ENCODE results near the gene CPEB3. TPM values are rescaled to one million over a fixed set of nuclear protein-coding genes. Genes with fewer than 3 reads are reported as not detected.

The CPEB3 gene
- total RNA-seq, 1 experiment from 2014 or later, result 0.40 TPM

GRCh38 chr10:92213049-92213448 lies 77.8 kb downstream of the CPEB3 start:
- no peak for DNase-seq (ENCODE audit: low read depth)

GRCh38 chr10:92208736-92209135 lies 82.1 kb downstream of the CPEB3 start:
- peak; percentile 44 for DNase-seq (ENCODE audit: low read depth)

DNA sequence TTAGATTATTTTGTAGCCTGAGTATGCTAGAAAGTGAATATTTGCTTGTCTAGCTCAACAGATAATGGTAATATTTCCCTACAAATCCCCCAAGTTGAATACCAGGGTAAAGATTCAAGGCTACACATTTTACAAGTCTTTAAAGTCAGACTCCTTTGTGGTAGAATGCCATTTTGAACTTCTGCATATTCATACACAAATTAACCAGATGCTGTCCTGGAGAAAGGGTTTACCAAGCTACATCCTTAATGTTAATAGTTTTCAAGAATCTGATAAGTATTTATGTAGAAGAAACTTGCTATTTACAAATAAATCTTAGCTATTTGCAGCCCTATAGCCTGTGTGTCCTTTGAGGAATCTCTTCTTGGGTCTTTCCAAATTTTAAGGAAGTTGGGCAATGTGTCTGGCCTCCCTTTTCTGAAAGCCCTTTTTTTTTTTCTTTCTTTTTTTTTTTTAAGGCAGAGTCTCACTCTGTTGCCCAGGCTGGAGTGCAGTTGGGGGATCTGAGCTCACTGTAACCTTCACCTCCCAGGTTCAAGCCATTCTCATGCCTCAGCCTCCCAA lies 82.6 kb downstream of the CPEB3 start:
- no peak for DNase-seq (ENCODE audit: low read depth)

- no peak for DNase-seq (ENCODE audit: low read depth)
These were observed 83.8 kb downstream of the CPEB3 start for GRCh38 chr10:92207061-92207460.

DNA sequence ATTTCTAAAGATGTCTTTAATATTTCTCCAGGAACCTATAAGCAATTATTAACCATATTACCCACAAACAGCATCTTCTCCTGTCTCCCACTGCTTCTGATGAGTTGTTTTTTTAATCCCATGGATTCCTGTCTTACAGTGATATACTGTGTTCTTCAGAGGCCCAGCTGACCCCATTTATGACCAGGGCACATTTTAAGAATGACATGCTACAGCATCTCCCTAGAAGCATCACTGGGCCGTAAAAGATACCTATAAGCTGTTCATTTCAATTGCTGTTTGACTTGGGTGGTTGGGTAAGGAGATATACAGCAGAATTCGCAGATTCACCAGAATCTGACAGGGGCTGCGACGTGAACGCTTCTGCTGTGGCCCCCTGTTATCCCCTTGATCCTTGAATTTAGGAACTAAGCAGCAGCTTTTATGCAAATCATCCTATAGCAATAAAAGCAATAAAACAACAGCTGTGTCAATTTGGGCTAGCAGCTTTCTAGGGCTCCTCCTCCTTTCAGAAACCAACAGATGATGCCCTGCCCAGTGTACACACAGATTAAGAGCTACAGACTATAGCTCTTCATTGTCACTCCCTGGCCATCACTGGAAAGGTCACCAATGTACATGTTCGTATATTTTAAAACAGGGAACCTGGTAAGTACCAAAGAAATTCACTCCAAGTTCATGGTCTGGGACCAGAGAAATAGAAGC lies 86.8 kb downstream of the CPEB3 start:
- DNase-seq (ENCODE audit: low read depth), result peak; percentile 28

- DNase-seq (ENCODE audit: low read depth), result no peak
These were observed 88.3 kb downstream of the CPEB3 start for GRCh38 chr10:92202536-92202935.

DNA sequence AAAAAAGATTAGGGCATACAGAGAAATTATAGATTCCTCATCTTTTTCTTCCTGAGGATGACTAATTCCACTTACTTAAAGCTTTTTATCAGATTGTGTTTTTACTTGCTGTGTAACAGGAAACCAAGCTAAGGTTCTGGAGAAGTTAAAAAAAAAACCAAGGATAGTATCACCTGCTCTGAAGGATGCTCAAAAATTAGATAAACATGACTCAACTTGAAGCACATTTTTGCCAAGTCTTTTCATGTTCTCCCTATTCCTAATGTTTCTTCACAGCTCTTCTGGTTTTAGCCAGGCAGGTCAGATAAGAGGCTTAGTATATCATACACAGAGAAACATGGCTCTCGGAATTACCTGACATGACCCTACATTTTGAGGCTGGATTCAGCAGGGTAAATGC lies 90.3 kb downstream of the CPEB3 start:
- DNase-seq (ENCODE audit: low read depth), result no peak

- DNase-seq (ENCODE audit: low read depth), result no peak
These were observed 103.8 kb downstream of the CPEB3 start for GRCh38 chr10:92187101-92187500.

- DNase-seq (ENCODE audit: low read depth), result no peak
These were observed 105.9 kb downstream of the CPEB3 start for GRCh38 chr10:92184977-92185376.

DNA sequence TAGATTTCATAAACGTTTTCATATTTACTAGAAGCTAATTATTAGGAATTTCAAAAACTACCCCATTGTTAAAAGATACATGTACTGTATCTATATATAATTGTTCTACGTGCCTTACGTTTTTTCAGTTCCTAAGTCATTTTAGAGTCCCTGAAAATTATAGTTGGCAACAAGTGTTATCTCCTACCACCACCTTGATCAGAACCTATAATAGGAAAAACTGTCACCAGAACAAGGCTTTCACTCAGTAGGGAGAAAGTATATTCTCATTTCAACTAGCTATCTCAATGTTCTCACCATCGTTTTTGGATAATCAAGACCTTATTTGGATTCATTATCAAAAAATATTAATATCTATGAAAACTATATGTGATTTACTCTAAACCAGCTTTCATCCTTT lies 107.7 kb downstream of the CPEB3 start:
- DNase-seq (ENCODE audit: low read depth), result no peak

DNA sequence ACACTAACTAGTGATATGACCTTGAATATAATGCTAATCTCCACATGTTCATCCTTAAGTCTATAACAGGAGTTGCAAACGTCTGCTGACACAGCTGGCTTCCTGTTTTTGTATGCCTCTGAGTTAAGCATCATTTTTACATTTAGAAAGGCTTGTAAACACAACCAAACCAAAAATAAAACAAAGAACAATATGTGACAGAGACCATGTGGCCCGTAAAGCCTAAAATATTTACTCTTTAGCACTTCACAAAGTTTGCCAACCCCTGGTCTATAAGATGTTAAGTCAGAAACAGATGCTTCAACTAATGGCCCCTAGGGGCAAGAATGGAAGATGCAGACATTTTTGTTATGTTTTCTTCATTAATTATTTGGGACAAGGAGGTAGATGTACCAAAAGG lies 109.3 kb downstream of the CPEB3 start:
- peak; percentile 24 for DNase-seq (ENCODE audit: low read depth)

- no peak for DNase-seq (ENCODE audit: low read depth)
These were observed 110.5 kb downstream of the CPEB3 start for GRCh38 chr10:92180399-92180798.

- no peak for DNase-seq (ENCODE audit: low read depth)
These were observed 113.3 kb downstream of the CPEB3 start for GRCh38 chr10:92177546-92177945.

DNA sequence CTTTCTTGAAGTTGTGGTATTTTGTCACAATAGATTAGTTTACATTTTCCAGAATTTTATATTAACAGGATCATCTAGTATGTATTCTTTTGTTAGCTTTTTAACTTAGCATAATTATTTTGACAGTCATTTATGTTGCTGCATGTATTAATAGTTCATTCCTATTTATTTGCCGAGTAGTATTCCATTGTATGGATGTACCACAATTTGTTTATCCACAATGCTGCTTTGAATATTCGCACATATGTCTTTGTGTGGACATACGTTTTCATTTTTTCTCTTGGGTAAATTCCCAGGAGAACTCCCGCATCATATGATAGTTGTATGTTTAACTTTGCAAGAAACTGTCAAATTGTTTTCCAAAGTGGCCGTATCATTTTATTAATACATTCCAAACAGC lies 115.7 kb downstream of the CPEB3 start:
- no peak for DNase-seq (ENCODE audit: low read depth)

GRCh38 chr10:92173996-92174395 lies 116.9 kb downstream of the CPEB3 start:
- DNase-seq (ENCODE audit: low read depth), result no peak

- no peak for DNase-seq (ENCODE audit: low read depth)
These were observed 126.7 kb downstream of the CPEB3 start for GRCh38 chr10:92164036-92164696.

- DNase-seq (ENCODE audit: low read depth), result no peak
These were observed 128.3 kb downstream of the CPEB3 start for GRCh38 chr10:92162541-92162940.

- no peak for DNase-seq (ENCODE audit: low read depth)
These were observed 133.8 kb downstream of the CPEB3 start for GRCh38 chr10:92156874-92157773.

DNA sequence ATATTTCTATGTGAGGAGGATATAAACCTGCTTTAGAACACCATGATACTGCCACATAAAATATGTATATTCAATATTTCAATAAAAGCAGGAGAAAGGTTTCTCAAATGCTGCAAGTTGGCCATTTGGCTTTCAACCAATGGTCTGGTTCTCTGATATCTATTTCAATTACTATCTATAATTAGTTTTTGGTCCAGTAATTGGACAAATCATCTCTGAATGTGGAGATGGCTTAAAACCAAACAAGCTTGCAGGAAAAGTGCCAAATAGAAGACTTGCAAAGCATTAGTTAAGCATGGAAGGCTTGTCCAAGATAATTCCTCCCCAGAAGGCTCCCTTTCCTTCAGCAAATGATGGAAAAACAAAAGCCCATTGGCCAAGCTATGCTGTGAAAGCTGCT lies 140.1 kb downstream of the CPEB3 start:
- no peak for DNase-seq (ENCODE audit: low read depth)

DNA sequence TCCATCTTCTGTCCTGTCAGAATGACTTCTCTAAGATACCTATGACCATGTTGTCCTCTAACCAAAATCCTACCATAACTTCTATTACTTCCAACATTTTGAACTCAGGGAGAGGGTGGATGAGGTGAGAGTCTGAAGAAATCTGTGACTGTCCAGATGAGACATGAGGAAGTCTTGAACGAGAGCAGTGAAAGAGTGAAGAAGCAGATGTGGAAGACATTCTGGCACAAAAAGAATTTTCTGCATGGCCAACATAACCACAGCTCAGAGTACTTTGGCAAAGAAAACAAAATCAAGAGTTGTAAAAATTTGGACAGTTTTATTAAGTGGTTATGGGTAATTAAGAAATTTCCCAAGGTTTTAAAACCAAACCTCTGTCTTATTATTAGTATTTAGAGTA lies 141.6 kb downstream of the CPEB3 start:
- DNase-seq (ENCODE audit: low read depth), result no peak

- DNase-seq (ENCODE audit: low read depth), result no peak
These were observed 144.1 kb downstream of the CPEB3 start for GRCh38 chr10:92146781-92147180.

- no peak for DNase-seq (ENCODE audit: low read depth)
These were observed 144.8 kb downstream of the CPEB3 start for GRCh38 chr10:92146107-92146506.

All from LHCN-M2 (cell line).